Left ventricle myocardium inferior (tissue), 1 donor: ENCODE measurements around the gene SLC6A19. TPM values are rescaled to one million over a fixed set of nuclear protein-coding genes. Genes with fewer than 3 reads are reported as not detected.

Experiments used
- DNase-seq: peaks from one replicate; pipeline ENCODE4 v3.0.0-alpha.2; 2020
- H3K27ac ChIP-seq: fragments of 200-600 bp; replicated peaks from 2 replicates; pipeline ENCODE4 v1.8.0; 2021
- H3K27me3 ChIP-seq: fragments of 200-600 bp; 2 replicates; pipeline ENCODE4 v1.8.0; 2021; ENCODE audit warnings: low read depth
- H3K36me3 ChIP-seq: fragments of 200-600 bp; 2 replicates; pipeline ENCODE4 v1.8.0; 2021
- H3K4me1 ChIP-seq: fragments of 200-600 bp; 2 replicates; pipeline ENCODE4 v1.8.0; 2021
- H3K4me3 ChIP-seq: fragments of 200-600 bp; 2 replicates; pipeline ENCODE4 v1.8.0; 2021; ENCODE audit warnings: mild to moderate bottlenecking, moderate library complexity
- H3K9me3 ChIP-seq: fragments of 200-600 bp; replicated peaks from 2 replicates; pipeline ENCODE4 v1.8.0; 2021
- intact Hi-C: fragments of 100-400 bp; cut with micrococcal nuclease; formaldehyde crosslinking; loops from one replicate; pipeline ENCODE4 v1.11.0; 2022
- total RNA-seq: library from RNA; stranded (reverse); fragmentation: NEBNext Ultra II Directional; extraction: Animal tissue kit (Norgen Biotek cat#: 25700); gene quantifications from one replicate; pipeline ENCODE4 v1.2.1, GENCODE V29; 2021
- TF ChIP-seq, protein P1 (sequence below): fragments of 200-600 bp; IDR thresholded peaks from 2 replicates; pipeline ENCODE4 v1.8.0; 2021; ENCODE audit warnings: antibody characterized with exemption, mild to moderate bottlenecking, borderline replicate concordance
- donor health status: DM: no; HTN: yes; CAD: no; lungs with severe emphysema.

SLC6A19 gene
- total RNA-seq, 1 donor from 2014 or later, result not detected

DNA sequence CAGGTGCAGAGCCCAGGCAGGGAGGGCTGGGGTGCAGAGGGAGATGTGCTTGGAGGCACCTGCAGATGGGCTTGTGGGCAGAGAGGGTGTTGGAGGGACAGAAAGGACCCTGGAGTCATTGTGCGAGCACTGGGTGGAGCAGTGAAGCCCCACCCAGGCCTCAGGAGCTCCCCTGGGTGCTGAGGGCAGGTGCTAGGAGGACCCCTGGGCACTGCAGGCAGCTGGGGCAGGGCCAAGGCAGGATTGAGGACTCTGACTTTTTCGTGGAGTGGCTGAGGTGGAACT is 13.5 kb downstream of the SLC6A19 start:
- TF ChIP-seq, protein P1, sequence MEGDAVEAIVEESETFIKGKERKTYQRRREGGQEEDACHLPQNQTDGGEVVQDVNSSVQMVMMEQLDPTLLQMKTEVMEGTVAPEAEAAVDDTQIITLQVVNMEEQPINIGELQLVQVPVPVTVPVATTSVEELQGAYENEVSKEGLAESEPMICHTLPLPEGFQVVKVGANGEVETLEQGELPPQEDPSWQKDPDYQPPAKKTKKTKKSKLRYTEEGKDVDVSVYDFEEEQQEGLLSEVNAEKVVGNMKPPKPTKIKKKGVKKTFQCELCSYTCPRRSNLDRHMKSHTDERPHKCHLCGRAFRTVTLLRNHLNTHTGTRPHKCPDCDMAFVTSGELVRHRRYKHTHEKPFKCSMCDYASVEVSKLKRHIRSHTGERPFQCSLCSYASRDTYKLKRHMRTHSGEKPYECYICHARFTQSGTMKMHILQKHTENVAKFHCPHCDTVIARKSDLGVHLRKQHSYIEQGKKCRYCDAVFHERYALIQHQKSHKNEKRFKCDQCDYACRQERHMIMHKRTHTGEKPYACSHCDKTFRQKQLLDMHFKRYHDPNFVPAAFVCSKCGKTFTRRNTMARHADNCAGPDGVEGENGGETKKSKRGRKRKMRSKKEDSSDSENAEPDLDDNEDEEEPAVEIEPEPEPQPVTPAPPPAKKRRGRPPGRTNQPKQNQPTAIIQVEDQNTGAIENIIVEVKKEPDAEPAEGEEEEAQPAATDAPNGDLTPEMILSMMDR, result no peak
- Histone ChIP-seq H3K4me1 (no peaks in the 10 kb centered on the region), H3K4me3 (no peak overlapping the region), H3K27me3 (peaks cover 60% of the 10 kb centered on the region), H3K27ac (no peak overlapping the region), H3K36me3 (no peaks in the 10 kb centered on the region), H3K9me3 (peaks cover 6% of the 10 kb centered on the region)
- no peak for DNase-seq
- intact Hi-C loops, result no loop called here

DNA sequence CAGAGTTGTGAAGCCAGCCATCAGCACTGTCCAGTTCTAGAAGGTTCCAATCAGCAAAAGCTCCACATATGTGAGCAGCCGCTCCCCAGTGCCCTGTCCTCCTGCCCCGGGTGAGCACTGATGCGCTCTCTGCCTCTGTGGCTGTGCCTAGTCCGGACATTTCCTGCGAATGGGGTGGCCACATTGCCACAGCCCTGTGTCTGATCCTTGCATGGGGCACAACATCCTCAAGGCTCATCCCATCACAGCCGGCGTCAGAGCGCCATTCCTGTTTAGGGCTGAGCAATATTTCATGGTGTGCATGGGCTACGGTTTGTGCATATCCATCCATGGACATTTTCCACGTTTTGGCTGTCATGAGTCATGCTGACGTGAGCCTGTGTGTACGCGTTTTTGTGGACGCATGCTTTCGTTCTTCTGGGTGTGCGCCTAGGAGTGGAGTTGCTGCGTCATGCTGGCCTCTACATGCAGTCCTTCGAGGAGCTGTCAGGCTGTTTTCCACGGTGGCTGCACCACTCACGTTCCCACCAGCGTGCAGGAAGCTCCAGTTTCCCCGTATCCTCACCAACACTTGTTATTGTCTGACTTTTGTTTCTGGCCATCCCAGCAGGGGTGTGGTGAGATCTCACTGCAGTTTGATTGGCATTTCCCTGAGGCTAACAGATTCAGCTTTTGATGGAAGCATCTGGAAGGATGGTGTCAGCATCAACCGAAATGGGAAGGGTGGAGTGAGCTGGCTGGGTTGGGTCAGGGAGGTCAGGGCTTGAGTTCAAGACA is 14.1 kb downstream of the SLC6A19 start:
- H3K9me3 ChIP-seq, result peaks cover 6% of the 10 kb centered on the region
- H3K36me3 ChIP-seq, result no peaks in the 10 kb centered on the region
- TF ChIP-seq, protein P1, result no peak
- peaks cover 58% of the 10 kb centered on the region for H3K27me3 ChIP-seq
- H3K4me3 ChIP-seq, result no peak overlapping the region
- DNase-seq, result no peak
- H3K4me1 ChIP-seq, result no peaks in the 10 kb centered on the region
- intact Hi-C loops, result no loop called here
- no peak overlapping the region for H3K27ac ChIP-seq

DNA sequence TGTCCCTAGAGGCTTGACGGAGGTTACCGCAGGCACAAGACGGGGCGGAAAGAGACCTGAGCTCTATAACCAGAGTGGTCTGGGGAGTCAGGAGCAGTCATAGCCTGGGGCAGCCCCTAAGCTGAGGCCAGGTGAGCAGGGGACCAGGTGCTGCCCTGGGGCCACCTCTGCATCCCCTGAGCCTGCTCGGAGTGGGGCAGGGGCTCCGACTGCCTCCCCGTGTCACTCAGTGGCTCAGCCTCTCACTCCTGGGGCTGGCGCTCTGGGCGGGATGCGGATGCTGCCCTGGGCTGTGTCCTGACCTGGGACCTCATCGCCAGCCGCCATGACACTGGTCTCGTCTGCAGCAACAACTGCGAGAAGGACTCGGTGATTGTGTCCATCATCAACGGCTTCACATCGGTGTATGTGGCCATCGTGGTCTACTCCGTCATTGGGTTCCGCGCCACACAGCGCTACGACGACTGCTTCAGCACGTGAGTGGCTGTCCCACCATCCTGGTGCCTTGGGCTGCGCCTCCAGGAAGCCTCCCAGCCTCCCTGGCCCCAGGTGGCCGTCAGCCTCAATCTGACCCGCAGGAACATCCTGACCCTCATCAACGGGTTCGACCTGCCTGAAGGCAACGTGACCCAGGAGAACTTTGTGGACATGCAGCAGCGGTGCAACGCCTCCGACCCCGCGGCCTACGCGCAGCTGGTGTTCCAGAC is 15.0 kb downstream of the SLC6A19 start:
- Histone ChIP-seq H3K9me3 (peaks cover 6% of the 10 kb centered on the region), H3K36me3 (no peaks in the 10 kb centered on the region), H3K4me3 (no peak overlapping the region), H3K27me3 (peaks cover 65% of the 10 kb centered on the region), H3K4me1 (no peaks in the 10 kb centered on the region), H3K27ac (no peak overlapping the region)
- TF ChIP-seq, protein P1, result no peak
- DNase-seq, result no peak
- intact Hi-C loops, result no loop called here

DNA sequence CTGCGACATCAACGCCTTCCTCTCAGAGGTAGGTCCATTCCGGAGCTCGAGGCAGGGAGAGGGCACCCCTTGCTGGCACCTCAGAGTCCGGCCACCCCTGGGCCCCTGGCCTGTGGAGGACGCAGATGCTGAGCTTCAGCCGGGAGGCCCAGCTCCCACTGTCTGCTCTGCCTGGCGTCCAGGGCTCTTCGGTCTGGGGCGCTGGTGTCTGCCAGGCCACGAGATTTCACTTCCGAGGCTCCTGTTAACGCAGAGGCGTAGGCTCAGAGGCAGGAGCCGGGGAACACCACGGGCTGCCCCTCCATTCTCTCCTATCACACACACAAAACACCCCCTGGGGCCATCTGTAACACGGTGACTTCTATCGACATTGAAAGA is 15.5 kb downstream of the SLC6A19 start:
- DNase-seq, result no peak
- Histone ChIP-seq H3K4me1 (no peaks in the 10 kb centered on the region), H3K27ac (no peak overlapping the region), H3K36me3 (no peaks in the 10 kb centered on the region), H3K4me3 (no peak overlapping the region), H3K27me3 (peaks cover 65% of the 10 kb centered on the region), H3K9me3 (peaks cover 6% of the 10 kb centered on the region)
- TF ChIP-seq, protein P1, result no peak
- intact Hi-C loops, result no loop called here

DNA sequence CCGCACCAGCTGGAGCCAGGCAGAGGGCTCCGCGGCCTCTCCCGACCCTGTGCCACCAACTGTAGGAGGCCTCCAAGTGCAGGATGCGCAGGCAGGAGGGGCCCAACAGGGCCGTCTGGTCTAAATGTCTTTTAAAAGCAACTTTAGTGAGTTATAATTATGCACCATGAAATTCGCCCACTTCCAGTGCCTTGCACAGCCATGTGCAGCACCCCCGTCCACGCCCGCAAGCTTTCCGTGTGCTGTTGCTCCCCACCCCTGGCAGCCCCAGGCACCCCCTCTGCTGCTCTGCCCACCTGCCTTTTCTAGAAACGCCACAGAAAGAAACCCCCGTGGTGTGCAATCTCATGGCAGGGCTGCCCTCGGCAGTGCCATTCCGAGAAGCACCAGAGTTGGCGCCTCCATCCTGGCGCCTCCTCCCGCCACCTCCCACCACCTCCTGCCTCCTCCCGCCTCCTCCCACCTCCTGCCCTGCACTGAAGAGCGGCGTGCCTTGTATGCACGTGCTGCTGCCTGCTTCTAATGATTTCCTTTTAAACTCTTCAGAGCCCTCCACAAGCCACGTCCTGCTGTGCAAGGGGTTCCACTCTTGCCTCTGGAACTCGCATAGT is 16.3 kb downstream of the SLC6A19 start:
- Histone ChIP-seq H3K4me1 (no peaks in the 10 kb centered on the region), H3K9me3 (peaks cover 6% of the 10 kb centered on the region), H3K27me3 (peaks cover 65% of the 10 kb centered on the region), H3K4me3 (no peak overlapping the region), H3K27ac (no peak overlapping the region), H3K36me3 (no peaks in the 10 kb centered on the region)
- DNase-seq, result no peak
- TF ChIP-seq, protein P1, result no peak
- intact Hi-C loops, result no loop called here
